Left colon (tissue), 2 donors: Measurements from ENCODE around the gene CDK5. TPM values are rescaled to one million over a fixed set of nuclear protein-coding genes. Genes with fewer than 3 reads are reported as not detected.
"Not testable (repeated sequence)": the region's sequence is repeated elsewhere in the genome, so short reads cannot be mapped to it uniquely, and the experiment has no call there.

Experiments
- ATAC-seq: fragments of 200-7000 bp; cut with Tn5 transposase; one replicate; pipeline ENCODE4 v1.9.1; 2020; ENCODE audit warnings: mild to moderate bottlenecking, moderate library complexity
- DNase-seq, 2 donors: peaks; one replicate each; pipeline ENCODE4 v3.0.0-alpha.2; 2020
- intact Hi-C, 2 donors: fragments of 100-400 bp; cut with DNase I in 1 of 2; cut with micrococcal nuclease in 1 of 2; formaldehyde crosslinking; loops; one replicate each; pipeline versions ENCODE4 v1.11.2 to v1.14.0; 2022; cut with DNase I, micrococcal nuclease
- total RNA-seq, 2 donors: library from RNA; stranded (reverse); fragmentation: NEBNext Ultra II Directional; extraction: Animal tissue kit (Norgen Biotek cat#: 25700); gene quantifications; one replicate each; pipeline ENCODE4 v1.2.1, GENCODE V29; 2021
- donor health status: DM: no; HTN: no; CAD: no.
- donor health status: DM: yes; HTN: yes; CAD: no.

CDK5 gene
- total RNA-seq, 2 donors from 2014 or later, result 12.8 to 15.1 TPM

- ATAC-seq, result not testable (repeated sequence)
These were observed 30.6 kb downstream of the CDK5 start for GRCh38 chr7:151026771-151027727.

GRCh38 chr7:151025924-151026671 is 31.6 kb downstream of the CDK5 start:
- intact Hi-C loops, result no loop called here
- ATAC-seq, result no peak

More at GRCh38 chr7:151026771-151027727, 30.6 kb downstream of the CDK5 start:
- DNase-seq, intact Hi-C loops: not testable (repeated sequence)

GRCh38 chr7:151024435-151025056 is 33.2 kb downstream of the CDK5 start, which contains the start of gene ATG9B:
ATG9B (minus strand) TSS chr7:151024494; CDS start chr7:151024423, 71 bp downstream.
- intact Hi-C loops, result no loop called here
- no peak for DNase-seq
- no peak for ATAC-seq

More at GRCh38 chr7:151025924-151026671, 31.6 kb downstream of the CDK5 start:
- no peak for DNase-seq

GRCh38 chr7:151023232-151023631 is 34.5 kb downstream of the CDK5 start:
- intact Hi-C loops, result no loop called here
- no peak for ATAC-seq
- no peak for DNase-seq

GRCh38 chr7:151020231-151020630 is 37.5 kb downstream of the CDK5 start:
- ATAC-seq (no peak), DNase-seq (no peak)
- intact Hi-C loops, result no loop called here

- peak; percentile 2 for ATAC-seq
- intact Hi-C loops, result no loop called here
- DNase-seq, result no peak
These were observed 38.6 kb downstream of the CDK5 start for GRCh38 chr7:151019130-151019447.

GRCh38 chr7:151018421-151019129 is 39.1 kb downstream of the CDK5 start:
- DNase-seq (no peak), ATAC-seq (peak; percentile 19)
- intact Hi-C loops, result no loop called here

- intact Hi-C loops, result no loop called here
- DNase-seq (peak in 1 of 2 donors; percentile 83), ATAC-seq (peak; percentile 66)
These were observed 39.7 kb downstream of the CDK5 start for GRCh38 chr7:151017953-151018420.

GRCh38 chr7:151017370-151017952 is 40.2 kb downstream of the CDK5 start:
- intact Hi-C loops, result no loop called here
- no peak for DNase-seq
- no peak for ATAC-seq

GRCh38 chr7:151016942-151017341 is 40.8 kb downstream of the CDK5 start:
- intact Hi-C loops, result no loop called here
- no peak for DNase-seq
- ATAC-seq, result no peak

GRCh38 chr7:151016505-151016904 is 41.2 kb downstream of the CDK5 start:
- DNase-seq (no peak), ATAC-seq (no peak)
- intact Hi-C loops, result no loop called here

GRCh38 chr7:151015967-151016366 is 41.7 kb downstream of the CDK5 start:
- DNase-seq (no peak), ATAC-seq (no peak)
- intact Hi-C loops, result no loop called here

- DNase-seq (no peak), ATAC-seq (no peak)
- intact Hi-C loops, result no loop called here
These were observed 42.7 kb downstream of the CDK5 start for GRCh38 chr7:151014950-151015349.

- intact Hi-C loops, result no loop called here
- DNase-seq, result peak; percentile 70 to 82
- peak; percentile 5 for ATAC-seq
These were observed 43.8 kb downstream of the CDK5 start for GRCh38 chr7:151013733-151014497.

GRCh38 chr7:151013356-151013732 is 44.4 kb downstream of the CDK5 start:
- DNase-seq (no peak), ATAC-seq (no peak)
- intact Hi-C loops, result no loop called here

GRCh38 chr7:151012911-151013347 is 44.8 kb downstream of the CDK5 start:
- ATAC-seq (no peak), DNase-seq (no peak)
- intact Hi-C loops, result no loop called here

- ATAC-seq, result peak; percentile 87
- peak; percentile 46 to 74 for DNase-seq
These were observed 45.5 kb downstream of the CDK5 start for GRCh38 chr7:151012031-151012692.

More at GRCh38 chr7:151012031-151012692, 45.5 kb downstream of the CDK5 start:
- intact Hi-C loops, result no loop called here
